ENCODE measurements around the gene SEMA6C.
"Not testable (repeated sequence)": the region's sequence is repeated elsewhere in the genome, so short reads cannot be mapped to it uniquely, and the experiment has no call there.

SEMA6C gene

GRCh38 chr1:151146412-151147131 lies at the start of gene SEMA6C:
Gene SEMA6C (minus strand): TSS chr1:151146631. CDS start chr1:151142621, 4,010 bp downstream.
- DNase-seq, result peak; percentile 84

GRCh38 chr1:151194894-151195594 lies 48.6 kb upstream of the SEMA6C start:
- not testable (repeated sequence) for DNase-seq

GRCh38 chr1:151193856-151194255 lies 47.4 kb upstream of the SEMA6C start:
- no peak for DNase-seq

GRCh38 chr1:151193304-151193703 lies 46.9 kb upstream of the SEMA6C start:
- no peak for DNase-seq

- no peak for DNase-seq
These were observed 45.6 kb upstream of the SEMA6C start for GRCh38 chr1:151192047-151192446.

- peak; percentile 79 for DNase-seq
These were observed 43.4 kb upstream of the SEMA6C start, which contains the start of gene VPS72 for GRCh38 chr1:151189637-151190445. Gene VPS72 (minus strand): TSS chr1:151190197. CDS start chr1:151190121, 76 bp downstream.

- DNase-seq, result not testable (repeated sequence)
These were observed 42.2 kb upstream of the SEMA6C start for GRCh38 chr1:151188667-151189066.

- no peak for DNase-seq
These were observed 40.8 kb upstream of the SEMA6C start for GRCh38 chr1:151187205-151187604.

GRCh38 chr1:151184211-151184610 lies 37.8 kb upstream of the SEMA6C start:
- DNase-seq, result no peak

- DNase-seq, result no peak
These were observed 30.1 kb upstream of the SEMA6C start for GRCh38 chr1:151176514-151177045.

GRCh38 chr1:151175863-151176262 lies 29.4 kb upstream of the SEMA6C start, which contains the start of gene TMOD4:
Gene TMOD4 (minus strand): TSS chr1:151175981. CDS start chr1:151174875, 1,106 bp downstream.
- DNase-seq, result no peak

- DNase-seq, result no peak
These were observed 28.8 kb upstream of the SEMA6C start for GRCh38 chr1:151175041-151175741.

GRCh38 chr1:151171190-151171589 lies 24.8 kb upstream of the SEMA6C start:
- no peak for DNase-seq

GRCh38 chr1:151167116-151167515 lies 20.7 kb upstream of the SEMA6C start:
- DNase-seq, result no peak

GRCh38 chr1:151166505-151166956 lies 20.1 kb upstream of the SEMA6C start:
- no peak for DNase-seq

- peak; percentile 90 for DNase-seq
These were observed 19.5 kb upstream of the SEMA6C start, which contains the start of the genes LYSMD1 and SCNM1 for GRCh38 chr1:151165738-151166504. Gene LYSMD1 (minus strand): TSS chr1:151165902. CDS start chr1:151165258, 644 bp downstream. Gene SCNM1 (plus strand): TSS chr1:151166144. CDS start chr1:151166153, 9 bp downstream.

- no peak for DNase-seq
These were observed 18.9 kb upstream of the SEMA6C start for GRCh38 chr1:151165281-151165737.

- no peak for DNase-seq
These were observed 18.4 kb upstream of the SEMA6C start for GRCh38 chr1:151164732-151165280.

- DNase-seq, result no peak
These were observed 12.9 kb upstream of the SEMA6C start for GRCh38 chr1:151159373-151159772.

GRCh38 chr1:151158751-151159251 lies 12.4 kb upstream of the SEMA6C start:
- no peak for DNase-seq
